Measurements from ENCODE around the gene HEXD.

- TF ChIP-seq EZH2 (IDR thresholded peaks at IDR 0.05; ENCODE audit: insufficient read depth, poor library complexity, severe bottlenecking) (no peak), EZH2phosphoT487 (IDR thresholded peaks at IDR 0.05; ENCODE audit: insufficient read depth, low read depth) (no peak)
Observed at GRCh38 chr17:82483836-82484235, 65.7 kb downstream of the HEXD start.
